GM19324 (cell line): Measurements from ENCODE around the gene HTR1E.
A peak's percentile ranks its signal among the peaks of the same experiment; 100 is the strongest.
"Not testable (repeated sequence)": the region's sequence is repeated elsewhere in the genome, so short reads cannot be mapped to it uniquely, and the experiment has no call there.

Experiments used
- ATAC-seq: cut with Tn5 transposase; IDR thresholded peaks from one replicate; pipeline ENCODE4 v1.9.1; 2021; ENCODE audit warnings: mild to moderate bottlenecking, moderate library complexity; ENCODE audit not compliant: unreplicated experiment, low FRiP score

HTR1E gene, protein sequence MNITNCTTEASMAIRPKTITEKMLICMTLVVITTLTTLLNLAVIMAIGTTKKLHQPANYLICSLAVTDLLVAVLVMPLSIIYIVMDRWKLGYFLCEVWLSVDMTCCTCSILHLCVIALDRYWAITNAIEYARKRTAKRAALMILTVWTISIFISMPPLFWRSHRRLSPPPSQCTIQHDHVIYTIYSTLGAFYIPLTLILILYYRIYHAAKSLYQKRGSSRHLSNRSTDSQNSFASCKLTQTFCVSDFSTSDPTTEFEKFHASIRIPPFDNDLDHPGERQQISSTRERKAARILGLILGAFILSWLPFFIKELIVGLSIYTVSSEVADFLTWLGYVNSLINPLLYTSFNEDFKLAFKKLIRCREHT

DNA sequence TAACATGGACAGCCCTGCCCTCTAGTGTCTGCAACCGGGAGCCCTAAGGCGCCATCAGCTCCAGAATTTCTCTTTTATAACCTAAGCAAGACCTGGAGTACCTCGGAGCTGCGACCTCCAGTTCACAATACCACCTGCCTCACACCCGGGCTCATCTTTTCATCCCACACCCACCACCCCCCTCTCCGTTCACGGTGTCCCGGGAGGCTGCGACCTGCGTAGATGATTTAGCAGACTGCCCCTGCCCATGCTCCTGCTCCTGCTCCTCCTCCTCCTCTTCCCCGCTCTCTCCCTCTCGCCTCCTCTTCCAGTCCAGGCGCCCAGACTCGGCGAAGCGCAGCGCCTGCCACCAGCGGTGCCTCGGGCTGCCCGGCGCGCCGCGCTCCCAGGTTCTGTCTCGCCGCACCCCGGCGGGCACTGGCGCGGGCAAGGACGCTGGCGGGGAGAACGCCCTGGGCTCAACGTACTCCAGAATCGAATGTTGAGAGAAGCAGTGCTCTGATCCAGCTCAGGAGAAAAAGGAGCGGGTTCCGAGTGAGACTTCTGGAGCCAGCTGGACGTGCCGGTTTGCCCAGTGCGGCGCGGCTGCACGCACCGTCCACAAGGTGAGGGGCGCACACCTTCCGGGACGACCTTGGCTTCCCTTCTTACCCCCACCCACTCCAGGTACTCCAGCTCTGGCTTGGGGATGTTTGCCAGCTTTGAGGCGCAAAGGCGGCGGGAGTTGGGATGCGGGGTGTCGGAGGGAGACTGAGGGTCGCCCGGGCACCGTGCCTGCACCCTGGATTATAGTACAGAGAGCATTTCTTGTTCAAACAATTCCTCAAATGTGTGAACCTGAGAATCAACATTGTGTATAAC, at the start of gene HTR1E:
Gene HTR1E (plus strand): TSS at position 310 of the 861 bp plus-strand sequence. CDS start 77,807 bp downstream, outside the sequence.
- ATAC-seq, result peak; percentile 51

DNA sequence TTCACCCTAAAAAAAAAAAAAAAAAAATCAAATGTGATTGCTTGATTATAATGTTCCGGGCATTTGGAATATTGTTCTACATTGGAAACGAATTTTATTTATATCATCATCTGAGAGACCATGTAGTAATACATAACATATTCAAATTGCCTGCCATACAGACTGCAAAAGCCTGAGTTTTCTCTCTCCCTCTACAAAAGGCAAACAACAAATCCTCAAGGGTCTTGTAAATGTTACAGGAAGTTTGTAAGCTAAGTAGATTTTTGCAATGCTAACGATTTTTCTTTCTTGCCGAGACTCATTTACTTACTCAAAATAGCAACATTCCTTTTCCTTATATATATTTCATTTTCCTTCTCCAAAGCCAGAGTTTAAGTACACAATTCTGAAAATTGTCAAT, 49.0 kb upstream of the HTR1E start:
- ATAC-seq, result no peak

DNA sequence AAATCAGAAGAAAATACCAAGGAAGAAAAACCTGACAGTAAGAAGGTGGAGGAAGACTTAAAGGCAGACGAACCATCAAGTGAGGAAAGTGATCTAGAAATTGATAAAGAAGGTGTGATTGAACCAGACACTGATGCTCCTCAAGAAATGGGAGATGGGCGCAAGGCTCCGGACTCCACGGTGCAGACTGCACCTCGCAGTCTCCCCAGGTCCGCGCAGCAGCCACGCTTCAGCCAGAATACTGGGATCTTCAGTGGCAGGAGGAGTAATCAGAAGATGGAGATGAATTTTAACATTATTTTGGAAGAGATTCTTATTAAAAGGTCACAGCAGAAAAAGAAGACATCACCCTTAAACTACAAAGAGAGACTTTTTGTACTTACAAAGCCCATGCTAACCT, 40.1 kb upstream of the HTR1E start:
- ATAC-seq, result not testable (repeated sequence)

DNA sequence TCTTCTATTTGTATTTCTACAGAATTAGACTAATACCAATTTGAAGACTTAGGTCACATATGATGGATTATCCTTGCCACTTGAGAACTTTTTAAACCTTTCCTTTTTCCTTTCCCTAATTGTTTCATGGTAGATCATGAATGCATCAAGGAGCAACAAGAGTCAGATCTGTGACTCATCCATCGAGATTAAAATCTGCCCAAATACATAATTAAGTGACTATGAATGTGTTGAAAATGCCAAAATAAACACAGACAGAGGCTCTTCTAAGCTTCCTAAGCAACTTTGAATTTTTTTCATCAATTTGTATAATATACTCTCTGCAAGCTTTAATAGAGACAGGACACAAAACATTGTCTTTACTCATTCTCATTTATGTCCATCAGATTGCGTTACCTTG, 23.5 kb upstream of the HTR1E start:
- ATAC-seq, result no peak

DNA sequence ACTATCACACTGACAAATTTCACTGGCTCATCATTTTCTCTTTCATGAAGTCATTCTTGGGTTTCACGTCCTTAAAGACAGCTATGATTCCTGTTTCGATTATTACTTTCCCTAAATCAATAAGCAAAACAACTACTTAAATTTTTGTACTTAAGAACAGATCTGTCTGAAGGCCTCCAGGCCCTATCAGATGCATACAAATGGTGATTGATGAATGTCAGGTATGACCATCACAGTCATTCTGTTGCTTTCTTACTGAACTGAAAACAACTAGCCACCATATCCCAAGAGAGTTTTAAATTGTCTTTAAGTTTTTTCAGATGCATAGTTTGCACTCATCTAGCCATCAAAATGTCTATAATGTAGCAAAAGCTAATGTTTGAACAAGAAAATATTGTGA, 20.9 kb upstream of the HTR1E start:
- no peak for ATAC-seq

DNA sequence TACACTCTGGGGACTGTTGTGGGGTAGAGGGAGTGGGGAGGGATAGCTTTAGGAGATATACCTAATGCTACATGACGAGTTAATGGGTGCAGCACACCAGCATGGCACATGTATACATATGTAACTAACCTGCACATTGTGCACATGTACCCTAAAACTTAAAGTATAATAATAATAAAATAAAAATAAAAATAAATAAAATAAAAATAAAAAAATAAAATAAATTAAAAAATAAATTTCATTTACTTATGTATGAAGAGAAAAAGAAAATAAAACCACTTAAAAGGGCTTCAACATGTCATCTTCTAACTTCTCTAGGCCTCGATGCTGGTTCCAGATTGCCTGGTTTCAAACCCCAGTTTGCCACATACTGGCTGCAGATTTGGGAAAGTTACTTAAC, 10.2 kb upstream of the HTR1E start:
- ATAC-seq, result not testable (repeated sequence)

DNA sequence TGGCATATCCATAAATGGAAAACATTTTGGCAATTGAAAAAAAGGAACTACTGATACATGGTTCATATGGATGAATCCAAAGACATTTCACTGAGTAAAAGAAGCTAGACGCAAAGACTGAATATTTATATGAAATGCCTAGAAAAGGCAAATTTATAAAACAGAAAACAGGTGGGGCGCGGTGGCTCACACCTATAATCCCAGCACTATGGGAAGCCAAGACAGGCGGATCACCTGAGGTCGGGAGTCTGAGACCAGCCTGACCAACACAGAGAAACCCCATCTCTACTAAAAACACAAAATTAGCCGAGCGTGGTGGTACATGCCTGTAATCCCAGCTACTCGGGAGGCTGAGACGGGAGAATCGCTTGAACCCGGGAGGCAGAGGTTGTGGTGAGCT, 9.5 kb upstream of the HTR1E start:
- ATAC-seq, result not testable (repeated sequence)

DNA sequence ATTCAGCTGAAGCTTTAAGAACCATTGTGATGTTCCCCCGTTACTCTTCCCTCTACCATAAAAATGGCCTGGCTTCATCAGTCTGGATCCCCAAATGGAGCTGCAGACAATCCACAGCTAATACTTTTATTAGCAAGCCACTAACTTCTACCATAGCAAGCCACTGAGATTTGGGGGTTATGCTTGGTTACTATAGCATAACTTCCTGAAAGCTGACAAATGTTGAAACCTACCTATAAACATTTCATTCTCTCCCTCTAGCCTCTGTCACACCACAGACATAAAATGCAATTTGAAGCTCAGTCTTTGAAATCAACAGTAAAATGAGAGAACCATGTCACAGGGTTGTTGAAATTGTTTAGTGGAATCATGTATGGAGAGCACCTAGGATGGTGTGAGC, 3.0 kb upstream of the HTR1E start:
- ATAC-seq, result no peak

DNA sequence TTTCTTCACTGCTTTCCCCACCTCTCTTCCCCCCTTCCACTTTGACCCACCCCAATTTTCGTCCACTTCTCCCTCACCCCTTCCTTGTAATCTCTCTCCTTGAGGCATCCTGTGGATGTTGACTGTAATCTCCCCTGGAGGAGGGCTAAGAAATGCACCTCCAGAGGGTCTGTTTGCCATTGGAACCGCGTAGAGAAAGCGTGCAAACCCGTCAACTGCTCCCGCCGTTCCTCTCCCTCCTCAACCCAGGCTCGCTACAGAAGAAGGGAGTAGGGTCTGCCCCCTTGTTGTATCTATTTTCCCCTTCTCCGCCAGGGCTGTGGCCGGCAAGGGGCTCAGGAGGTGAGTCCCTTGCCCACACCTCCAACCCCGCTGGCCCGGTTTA, 502 bp upstream of the HTR1E start:
- ATAC-seq, result peak; percentile 13

DNA sequence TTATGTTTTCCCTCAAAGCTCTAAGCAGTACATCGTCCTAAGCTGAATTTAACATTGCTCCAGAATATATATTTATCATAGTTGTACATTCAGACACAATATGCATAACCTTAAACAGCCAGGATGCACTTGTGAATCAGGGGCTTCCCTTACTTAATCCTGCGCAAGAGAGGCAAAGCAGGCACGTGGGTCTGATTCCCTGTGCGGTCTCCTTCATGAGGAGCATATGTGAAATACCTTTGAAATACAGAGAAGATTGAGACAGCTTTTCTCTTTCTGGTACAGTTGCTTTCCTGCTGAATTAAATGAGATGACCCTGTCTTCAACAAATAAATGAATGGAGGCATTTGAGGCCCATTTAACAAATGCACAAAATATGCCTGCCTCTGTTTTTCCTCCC, 1.5 kb downstream of the HTR1E start:
- no peak for ATAC-seq

DNA sequence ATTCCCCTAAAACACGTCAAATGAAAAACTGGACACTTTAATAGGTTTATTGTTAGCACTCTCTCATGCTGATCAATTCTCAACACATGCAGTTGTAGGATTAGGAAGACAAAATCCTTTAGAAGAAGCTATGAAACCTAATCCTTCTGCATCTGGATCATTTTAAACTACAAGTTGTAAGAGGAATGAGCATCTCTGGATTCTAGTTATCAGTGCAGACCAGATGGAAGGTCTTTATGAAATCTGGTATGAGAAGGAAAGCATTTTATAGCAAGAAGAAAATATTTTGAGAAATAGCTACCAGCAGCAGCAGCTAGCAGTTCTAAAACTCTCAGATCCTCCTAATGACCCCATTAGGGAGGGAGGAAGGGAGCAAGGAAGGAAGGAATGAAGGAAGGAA, 4.1 kb downstream of the HTR1E start:
- no peak for ATAC-seq

DNA sequence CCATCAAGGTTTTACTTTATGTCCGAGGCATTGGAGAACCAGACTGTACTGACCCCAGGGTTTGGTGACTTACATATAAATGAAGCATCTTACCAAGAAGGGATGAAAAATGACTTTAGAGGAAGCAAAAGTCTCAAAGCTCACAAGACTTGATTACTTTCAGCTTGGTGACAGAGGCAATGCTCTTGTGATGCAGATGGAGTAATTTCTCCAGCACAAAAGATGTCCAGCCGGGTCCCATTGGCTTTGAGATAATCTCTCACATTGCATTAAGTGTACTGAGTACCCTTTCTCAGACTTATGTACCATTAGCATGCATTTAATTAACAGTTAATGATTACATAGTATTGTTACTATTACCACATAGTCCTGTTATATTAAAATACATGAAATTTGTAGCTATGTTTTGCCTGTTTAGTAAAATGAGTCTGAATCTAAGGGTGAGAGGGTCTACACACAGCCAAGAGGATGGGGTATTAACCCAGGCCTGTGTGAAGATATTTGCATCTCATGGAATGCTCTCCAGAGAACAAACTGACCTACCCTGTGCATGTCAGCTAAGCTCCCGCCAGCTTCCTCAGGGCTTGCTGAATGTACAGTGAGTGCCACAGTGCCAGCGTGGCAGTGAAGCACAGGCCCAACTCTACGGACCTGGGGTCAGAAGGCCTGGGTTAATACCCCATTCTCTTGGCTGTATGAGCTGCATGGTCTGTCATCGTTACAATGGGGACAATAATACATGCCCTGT, 5.6 kb downstream of the HTR1E start:
- no peak for ATAC-seq

DNA sequence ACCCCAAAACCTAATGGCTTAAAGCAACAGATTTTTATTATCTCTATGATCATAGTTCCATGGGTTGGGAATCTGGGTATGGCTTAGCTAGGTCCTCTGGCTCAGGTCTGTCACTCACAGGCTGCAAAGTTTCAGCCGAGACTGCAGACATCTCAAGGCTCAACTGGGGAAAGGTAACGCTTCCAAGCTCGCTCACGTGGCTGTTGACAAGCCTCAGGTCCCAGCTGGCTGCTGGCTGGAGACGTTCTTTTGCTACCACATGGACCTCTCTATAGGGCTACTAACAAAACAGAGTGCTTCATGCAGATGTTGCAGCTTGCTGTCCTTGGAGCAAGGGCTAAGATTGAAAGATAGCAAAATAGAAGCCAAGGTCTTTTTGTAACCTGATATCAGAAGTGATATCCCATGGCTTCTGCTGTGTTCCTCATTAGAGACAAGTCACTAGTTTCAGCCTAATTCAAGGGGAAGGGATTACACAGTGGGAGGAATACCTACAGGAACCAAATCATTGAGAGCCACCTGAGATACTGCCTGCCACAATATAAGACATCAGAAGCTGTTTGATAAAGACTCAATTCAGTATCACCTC, 6.6 kb downstream of the HTR1E start:
- ATAC-seq, result no peak

DNA sequence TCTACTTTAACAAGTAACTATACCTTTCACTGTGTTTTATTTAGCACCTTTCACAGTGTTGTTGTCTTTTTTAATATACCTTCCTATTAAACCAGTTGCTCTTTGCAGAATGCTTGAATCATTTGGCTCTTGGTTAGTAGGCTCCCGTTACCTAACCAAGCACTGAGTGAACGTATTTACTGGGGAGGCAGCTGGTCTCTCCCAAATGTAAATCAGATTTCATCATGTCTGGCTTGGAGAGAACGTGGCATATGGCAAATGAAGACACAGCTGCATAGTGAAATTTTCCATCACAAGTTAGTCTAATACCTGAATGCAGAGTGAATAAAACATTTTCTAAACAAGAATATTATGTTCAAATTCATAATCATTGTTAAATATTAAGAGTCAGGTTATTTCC, 12.4 kb downstream of the HTR1E start:
- no peak for ATAC-seq

DNA sequence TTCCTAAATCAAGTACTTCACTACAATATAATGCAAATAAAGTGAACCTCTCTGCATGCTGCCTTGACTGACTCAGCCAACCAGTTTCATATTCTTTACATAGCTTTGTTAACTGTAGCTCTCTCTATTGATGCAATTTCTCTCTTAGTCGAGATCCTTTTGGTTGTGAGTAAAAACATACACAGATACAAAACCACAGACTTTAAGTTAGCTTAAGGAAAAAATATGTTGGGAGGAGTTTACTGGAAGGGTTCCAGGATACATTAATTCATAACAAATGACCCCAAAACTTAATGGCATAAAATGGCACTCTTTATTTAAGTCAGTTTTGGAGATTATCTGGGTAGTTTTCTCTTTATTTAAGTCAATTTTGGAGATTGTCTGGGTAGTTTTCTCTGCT, 15.7 kb downstream of the HTR1E start:
- no peak for ATAC-seq

DNA sequence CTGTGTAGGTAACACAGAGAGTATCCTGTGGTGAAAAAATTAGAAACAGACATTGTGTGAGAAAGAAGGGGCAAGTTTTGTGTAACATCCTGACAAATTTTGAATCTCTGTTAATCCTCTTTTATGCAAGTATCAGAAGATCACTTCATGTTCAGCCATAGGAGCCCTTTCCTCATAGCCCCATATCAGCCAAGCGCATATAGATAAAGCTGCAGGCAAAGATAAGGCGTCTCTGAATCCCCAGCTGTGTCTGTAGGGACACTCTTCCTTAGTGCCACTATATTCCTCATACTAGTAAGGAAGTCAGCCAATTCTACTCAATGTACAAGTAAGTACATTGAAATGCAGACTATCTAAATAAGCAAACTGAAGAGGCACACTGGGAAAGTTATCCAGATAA, 22.3 kb downstream of the HTR1E start:
- ATAC-seq, result no peak

DNA sequence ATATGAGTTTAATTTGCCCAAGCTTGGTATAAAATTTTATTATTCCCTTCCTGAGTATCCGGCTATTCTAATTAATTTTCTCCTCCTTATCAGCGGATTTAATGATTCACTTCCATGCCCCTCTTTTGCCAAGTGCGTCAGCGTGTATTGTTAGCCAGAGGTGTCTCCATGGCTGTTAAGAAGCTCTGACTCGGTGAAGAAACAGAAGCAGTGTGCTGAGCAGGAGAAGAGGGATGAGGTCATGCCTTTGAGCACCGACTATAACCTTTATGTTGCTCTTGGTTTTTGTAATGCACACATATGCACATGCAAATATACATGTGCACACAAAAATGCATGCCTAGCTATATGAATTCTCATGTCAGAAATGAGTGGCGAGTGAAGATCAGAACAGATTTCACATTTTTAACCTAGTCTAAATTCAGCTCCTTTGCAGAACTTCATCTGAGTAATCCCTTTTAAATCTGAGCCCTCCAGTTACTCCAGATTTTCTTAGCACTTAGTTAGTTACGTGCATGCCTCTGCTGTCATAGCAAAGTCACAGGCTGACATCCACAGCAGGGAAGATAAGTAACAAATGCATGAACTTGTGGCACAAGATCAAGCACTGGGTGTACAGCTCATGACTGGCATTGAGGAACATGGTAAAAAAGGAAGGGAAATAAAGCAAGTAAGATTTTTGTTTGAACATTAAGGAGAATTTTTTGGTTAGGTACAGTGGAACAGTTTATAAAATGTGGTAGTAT, 24.3 kb downstream of the HTR1E start:
- ATAC-seq, result no peak

DNA sequence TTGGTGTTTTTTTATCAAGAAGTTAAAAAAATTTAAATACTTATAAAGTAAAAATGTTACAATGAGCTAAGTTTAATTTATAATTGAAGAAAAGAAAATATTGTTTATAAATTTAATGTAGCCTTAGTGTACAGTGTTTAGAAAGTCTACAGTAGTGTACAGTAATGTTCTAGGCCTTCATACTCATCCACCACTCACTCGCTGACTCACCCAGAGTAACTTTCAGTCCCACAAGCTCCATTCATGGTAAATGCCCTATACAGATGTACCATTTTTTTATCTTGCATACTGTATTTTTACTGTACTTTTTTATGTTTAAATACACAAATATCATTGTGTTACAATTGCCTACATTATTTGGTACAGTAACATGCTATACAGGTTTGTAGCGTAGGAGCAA, 26.0 kb downstream of the HTR1E start:
- ATAC-seq, result no peak

DNA sequence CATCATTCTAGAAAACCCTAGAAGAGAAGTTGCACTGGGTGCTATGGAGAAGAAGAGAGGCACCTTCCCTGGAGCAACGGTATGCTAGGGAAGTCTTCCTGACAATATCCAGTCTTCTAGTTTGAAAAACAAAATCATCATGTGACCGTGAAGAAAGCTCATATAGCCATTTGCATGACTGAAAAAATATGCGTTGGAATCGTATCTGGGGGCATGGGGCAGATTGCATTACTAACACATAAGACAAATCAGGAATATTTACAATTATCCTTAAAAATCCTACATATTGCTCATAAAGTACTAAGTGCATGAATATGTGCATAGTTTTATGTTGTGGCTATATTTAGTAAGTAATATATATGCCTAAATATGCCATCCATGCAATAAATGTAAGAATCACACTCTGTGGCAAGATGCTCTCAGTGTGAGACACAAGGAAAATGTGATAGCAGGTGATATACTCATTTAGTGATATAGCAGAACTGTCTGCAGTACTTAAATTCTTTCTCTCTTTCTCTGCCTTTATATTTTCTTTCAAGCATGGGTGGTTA, 26.8 kb downstream of the HTR1E start:
- ATAC-seq, result no peak

DNA sequence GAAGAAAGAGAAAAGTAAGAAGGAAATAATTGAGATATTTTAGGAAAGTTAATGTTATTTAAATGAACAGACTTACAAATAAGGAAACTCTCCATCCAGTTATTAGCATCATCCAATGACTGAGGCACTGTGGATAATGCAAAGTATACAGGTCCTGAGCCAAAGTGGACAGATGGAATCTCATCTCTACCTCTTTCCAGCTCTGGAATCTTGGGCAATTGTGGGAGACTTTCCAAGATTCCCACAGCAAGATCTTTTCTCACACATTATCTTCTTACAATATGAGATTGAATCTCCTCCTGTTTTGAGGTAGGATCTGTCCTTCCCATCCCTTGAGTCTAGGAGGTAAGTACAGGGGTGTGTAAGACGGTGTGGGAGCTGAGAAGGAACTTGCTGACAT, 28.9 kb downstream of the HTR1E start:
- no peak for ATAC-seq
